ENCODE results near the gene EFEMP1. TPM values are rescaled to one million over a fixed set of nuclear protein-coding genes. Genes with fewer than 3 reads are reported as not detected.
A peak's percentile ranks its signal among the peaks of the same experiment; 100 is the strongest.

The EFEMP1 gene
- total and polyA plus RNA-seq, 7 donors: 6.3 to 20.6 (median 11.2) TPM

- Histone ChIP-seq H3K36me3 (ENCODE audit: insufficient read depth in 1 of 2, low read depth in 1 of 2) (no peaks in the 10 kb centered on the region), H3K4me3 (no peak overlapping the region), H3K9me3 (no peaks in the 10 kb centered on the region), H3K27me3 (ENCODE audit: insufficient read depth in 3 of 3, low read length in 2 of 3) (no peaks in the 10 kb centered on the region), H3K27ac (no peak overlapping the region), H3K4me1 (no peaks in the 10 kb centered on the region)
- 67 to 76% (median 69%) methylated on average over 11 of the region's 11 CpGs for WGBS, 3 donors
- intact Hi-C loops (cut with DNase I): no loop called here
- DNase-seq: no peak
- peak; percentile 34 to 71 (median 53) for ATAC-seq
- TF ChIP-seq CTCF (IDR thresholded peaks at IDR 0.05): no peak
Observed at GRCh38 chr2:55885127-55885943, 38.2 kb downstream of the EFEMP1 start.

GRCh38 chr2:55883829-55884228, 39.8 kb downstream of the EFEMP1 start:
- Histone ChIP-seq H3K27me3 (ENCODE audit: insufficient read depth in 3 of 3, low read length in 2 of 3) (no peaks in the 10 kb centered on the region), H3K9me3 (no peaks in the 10 kb centered on the region), H3K4me3 (no peak overlapping the region), H3K4me1 (no peaks in the 10 kb centered on the region), H3K27ac (no peak overlapping the region), H3K36me3 (ENCODE audit: insufficient read depth in 1 of 2, low read depth in 1 of 2) (no peaks in the 10 kb centered on the region)
- DNase-seq (no peak), ATAC-seq (no peak)
- 82 to 86% (median 85%) methylated on average over 1 of the region's 1 CpG for WGBS, 3 donors
- intact Hi-C loops (cut with DNase I): no loop called here
- TF ChIP-seq CTCF (IDR thresholded peaks at IDR 0.05): no peak

GRCh38 chr2:55883357-55883756, 40.2 kb downstream of the EFEMP1 start:
- H3K4me1 ChIP-seq: no peaks in the 10 kb centered on the region
- 43 to 56% (median 47%) methylated on average over 3 of the region's 3 CpGs for WGBS, 3 donors

GRCh38 chr2:55882954-55883353, 40.6 kb downstream of the EFEMP1 start:
- Histone ChIP-seq H3K4me3 (no peak overlapping the region), H3K9me3 (no peaks in the 10 kb centered on the region), H3K27me3 (ENCODE audit: insufficient read depth in 3 of 3, low read length in 2 of 3) (no peaks in the 10 kb centered on the region), H3K27ac (no peak overlapping the region), H3K4me1 (no peaks in the 10 kb centered on the region), H3K36me3 (ENCODE audit: insufficient read depth in 1 of 2, low read depth in 1 of 2) (no peaks in the 10 kb centered on the region)
- DNase-seq (no peak), ATAC-seq (no peak)
- WGBS, 3 donors: 93 to 97% (median 95%) methylated on average over 4 of the region's 4 CpGs
- TF ChIP-seq CTCF (IDR thresholded peaks at IDR 0.05): no peak
- intact Hi-C loops (cut with DNase I): no loop called here

More at GRCh38 chr2:55883357-55883756, 40.2 kb downstream of the EFEMP1 start:
- no peak overlapping the region for H3K27ac ChIP-seq
- no peak overlapping the region for H3K4me3 ChIP-seq
- no peaks in the 10 kb centered on the region for H3K27me3 ChIP-seq (ENCODE audit: insufficient read depth in 3 of 3, low read length in 2 of 3)
- ATAC-seq (no peak), DNase-seq (peak in 1 of 2 donors; percentile 32)
- intact Hi-C loops (cut with DNase I): no loop called here
- H3K9me3 ChIP-seq: no peaks in the 10 kb centered on the region
- no peaks in the 10 kb centered on the region for H3K36me3 ChIP-seq (ENCODE audit: insufficient read depth in 1 of 2, low read depth in 1 of 2)
- TF ChIP-seq CTCF (IDR thresholded peaks at IDR 0.05): no peak

All from psoas muscle (tissue), 8 donors.